Measurements from ENCODE around the gene POMT2. TPM values are rescaled to one million over a fixed set of nuclear protein-coding genes. Genes with fewer than 3 reads are reported as not detected.

Gene POMT2
- total and polyA plus RNA-seq, 2 donors (not counting 3 experiments of a cell fraction or from before 2014, with no cell fraction given) = 19.5 to 48.2 TPM

- Histone ChIP-seq H3K4me2 (ENCODE audit: insufficient read depth, low read length) (no peak overlapping the region), H3K79me2 (ENCODE audit: control insufficient read depth, insufficient read depth, low read length) (no peaks in the 10 kb centered on the region), H3K9me1 (replicated peaks; ENCODE audit: control insufficient read depth, extremely low read depth, insufficient read depth, low read length) (no peaks in the 10 kb centered on the region), H2AFZ (ENCODE audit: low read depth, low read length) (no peak overlapping the region), H3K27ac (ENCODE audit: insufficient read depth, low read depth, low read length) (no peak overlapping the region), H3K27me3 (ENCODE audit: control insufficient read depth in 2 of 2, insufficient read depth in 2 of 2, low read length in 2 of 2) (no peaks in the 10 kb centered on the region), H3K36me3 (ENCODE audit: control insufficient read depth in 2 of 2, extremely low read depth in 1 of 2, insufficient read depth in 2 of 2, low read length in 2 of 2) (peaks cover 0 to 2% of the 10 kb centered on the region in 2 experiments), H3K4me3 (replicated peaks in 1 of 3; ENCODE audit: insufficient read depth in 1 of 3, low read depth in 1 of 3, low read length in 3 of 3) (no peak overlapping the region), H3K4me1 (ENCODE audit: control insufficient read depth, extremely low read depth, insufficient read depth, low read length) (no peaks in the 10 kb centered on the region), H4K20me1 (replicated peaks; ENCODE audit: control insufficient read depth, extremely low read depth, insufficient read depth, low read length) (no peaks in the 10 kb centered on the region), H3K9me3 (replicated peaks; ENCODE audit: control insufficient read depth, insufficient read depth, low read length) (no peaks in the 10 kb centered on the region), H3K9ac (replicated peaks; ENCODE audit: extremely low read depth, insufficient read depth, low read length) (no peak overlapping the region)
- DNase-seq (ENCODE audit: low read depth, low spot score) (no peak), FAIRE-seq (no peak)
- intact Hi-C loops (cut with micrococcal nuclease) = no loop called here
- ChIA-PET POLR2A (no interaction called here), CTCF (no interaction called here)
- dilution Hi-C loops (cut with MboI; ENCODE audit: extremely low pct_ligation_motif_present, low sequenced_read_pairs) = no loop called here
- no peak for TF ChIP-seq GATA2 (IDR thresholded peaks at IDR 0.05; ENCODE audit: insufficient read depth, insufficient read length, low read depth, low read length)
- TF ChIP-seq, protein P1, sequence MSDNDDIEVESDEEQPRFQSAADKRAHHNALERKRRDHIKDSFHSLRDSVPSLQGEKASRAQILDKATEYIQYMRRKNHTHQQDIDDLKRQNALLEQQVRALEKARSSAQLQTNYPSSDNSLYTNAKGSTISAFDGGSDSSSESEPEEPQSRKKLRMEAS (IDR thresholded peaks at IDR 0.05; ENCODE audit: insufficient read depth, insufficient read length) = no peak
- TF ChIP-seq POLR2A (IDR thresholded peaks at IDR 0.05; ENCODE audit: low read depth, low read length) = no peak
- no peak for TF ChIP-seq FOS (IDR thresholded peaks at IDR 0.05; ENCODE audit: borderline replicate concordance, insufficient read depth, low read length)
- no peak for TF ChIP-seq JUN (IDR thresholded peaks at IDR 0.05; ENCODE audit: borderline replicate concordance, insufficient read depth, insufficient read length, low read depth)
- no peak for TF ChIP-seq EZH2 (IDR thresholded peaks at IDR 0.05; ENCODE audit: borderline replicate concordance, low read depth, low read length, severe bottlenecking)
- no peak for TF ChIP-seq MYC (IDR thresholded peaks at IDR 0.05; ENCODE audit: low read depth, low read length)
- TF ChIP-seq, protein P2, sequence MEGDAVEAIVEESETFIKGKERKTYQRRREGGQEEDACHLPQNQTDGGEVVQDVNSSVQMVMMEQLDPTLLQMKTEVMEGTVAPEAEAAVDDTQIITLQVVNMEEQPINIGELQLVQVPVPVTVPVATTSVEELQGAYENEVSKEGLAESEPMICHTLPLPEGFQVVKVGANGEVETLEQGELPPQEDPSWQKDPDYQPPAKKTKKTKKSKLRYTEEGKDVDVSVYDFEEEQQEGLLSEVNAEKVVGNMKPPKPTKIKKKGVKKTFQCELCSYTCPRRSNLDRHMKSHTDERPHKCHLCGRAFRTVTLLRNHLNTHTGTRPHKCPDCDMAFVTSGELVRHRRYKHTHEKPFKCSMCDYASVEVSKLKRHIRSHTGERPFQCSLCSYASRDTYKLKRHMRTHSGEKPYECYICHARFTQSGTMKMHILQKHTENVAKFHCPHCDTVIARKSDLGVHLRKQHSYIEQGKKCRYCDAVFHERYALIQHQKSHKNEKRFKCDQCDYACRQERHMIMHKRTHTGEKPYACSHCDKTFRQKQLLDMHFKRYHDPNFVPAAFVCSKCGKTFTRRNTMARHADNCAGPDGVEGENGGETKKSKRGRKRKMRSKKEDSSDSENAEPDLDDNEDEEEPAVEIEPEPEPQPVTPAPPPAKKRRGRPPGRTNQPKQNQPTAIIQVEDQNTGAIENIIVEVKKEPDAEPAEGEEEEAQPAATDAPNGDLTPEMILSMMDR (IDR thresholded peaks at IDR 0.05; ENCODE audit: extremely low read depth in 1 of 2, insufficient read depth in 1 of 2, low read depth in 1 of 2, low read length in 2 of 2) = no peak
- no peak for TF ChIP-seq POLR2AphosphoS5 (IDR thresholded peaks at IDR 0.05; ENCODE audit: insufficient read depth, low read depth, low read length)
- no TSS peak for BruUV-seq (replicated peaks)
Observed at GRCh38 chr14:77347751-77348150, 27.1 kb upstream of the POMT2 start.
